ENCODE measurements around the gene APBA2. TPM values are rescaled to one million over a fixed set of nuclear protein-coding genes. Genes with fewer than 3 reads are reported as not detected.

The APBA2 gene
- total RNA-seq, 1 experiment from 2014 or later = 11.2 TPM

- TF ChIP-seq ERG (CRISPR knock-in tag; IDR thresholded peaks at IDR 0.05) = no peak
- no peak for TF ChIP-seq ZNF532 (CRISPR knock-in tag; IDR thresholded peaks at IDR 0.05; ENCODE audit: borderline replicate concordance)
- TF ChIP-seq IRF1 (CRISPR knock-in tag; IDR thresholded peaks at IDR 0.05) = no peak
- no peak for TF ChIP-seq NFATC4 (CRISPR knock-in tag; IDR thresholded peaks at IDR 0.05)
- no peak for TF ChIP-seq SP1 (CRISPR knock-in tag; conservative IDR thresholded peaks at IDR 0.05)
- no peak for TF ChIP-seq ZNF423 (CRISPR knock-in tag; IDR thresholded peaks at IDR 0.05)
- no peak for TF ChIP-seq ATF2 (CRISPR knock-in tag; IDR thresholded peaks at IDR 0.05; ENCODE audit: borderline replicate concordance, low read depth)
- no peak for TF ChIP-seq IRF2 (CRISPR knock-in tag; IDR thresholded peaks at IDR 0.05; ENCODE audit: borderline replicate concordance, low read depth)
- TF ChIP-seq CREM (CRISPR knock-in tag; IDR thresholded peaks at IDR 0.05) = no peak
- no peak for TF ChIP-seq MYBL2 (CRISPR knock-in tag; IDR thresholded peaks at IDR 0.05)
- no peak for TF ChIP-seq AFF4 (CRISPR knock-in tag; IDR thresholded peaks at IDR 0.05; ENCODE audit: borderline replicate concordance)
- no peak for TF ChIP-seq ZNF281 (CRISPR knock-in tag; IDR thresholded peaks at IDR 0.05)
- no peak for TF ChIP-seq ZMAT4 (CRISPR knock-in tag; IDR thresholded peaks at IDR 0.05)
- TF ChIP-seq STAT6 (CRISPR knock-in tag; conservative IDR thresholded peaks at IDR 0.05; ENCODE audit: low read depth) = no peak
These were observed 232.0 kb downstream of the APBA2 start for GRCh38 chr15:29117778-29118177.

More at GRCh38 chr15:29117778-29118177, 232.0 kb downstream of the APBA2 start:
- ATAC-seq (no peak), DNase-seq (ENCODE audit: low spot score) (no peak)
- POLR2A ChIA-PET = no interaction called here
- CTCF ChIA-PET = interaction anchor here (5.8 to 12.5 kb wide), 2 partner anchors 14 to 22 kb away, joined by 31 to 196 read pairs; no protein-coding TSS in a partner anchor
- Mint-ChIP-seq H3K4me1 (peaks cover 10% of the 10 kb centered on the region), H3K36me3 (no peaks in the 10 kb centered on the region), H3K27ac (no peak overlapping the region), H3K9me3 (no peaks in the 10 kb centered on the region), H3K4me3 (no peak overlapping the region), H3K27me3 (ENCODE audit: low read depth) (no peaks in the 10 kb centered on the region)
